HG03175 (cell line): ENCODE data around the gene CCDC80.
"Not testable (repeated sequence)": the region's sequence is repeated elsewhere in the genome, so short reads cannot be mapped to it uniquely, and the experiment has no call there.

Experiments
- ATAC-seq: cut with Tn5 transposase; IDR thresholded peaks from one replicate; pipeline ENCODE4 v1.9.1; 2021; ENCODE audit warnings: mild to moderate bottlenecking, moderate library complexity; ENCODE audit not compliant: unreplicated experiment

CCDC80 gene

DNA sequence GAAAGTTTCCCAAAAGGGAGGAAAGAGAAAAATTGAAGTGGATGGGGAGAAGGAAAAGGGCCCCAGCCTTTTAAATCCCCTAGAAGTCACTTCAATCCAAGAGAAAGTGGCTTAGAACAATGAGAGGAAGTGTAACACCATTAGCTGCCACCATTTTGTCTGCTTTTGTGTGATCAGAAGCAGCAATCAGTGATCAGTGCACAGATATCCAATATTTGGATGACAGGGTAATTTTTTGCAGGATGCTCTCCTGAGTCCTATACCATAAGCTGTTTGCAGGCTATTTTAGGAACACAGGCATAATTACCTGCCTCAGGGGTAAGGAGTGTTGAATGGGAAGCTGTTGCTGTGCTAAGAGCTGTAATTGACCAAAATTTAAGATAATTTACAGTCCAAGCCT is 47.7 kb downstream of the CCDC80 start:
- ATAC-seq, result no peak

DNA sequence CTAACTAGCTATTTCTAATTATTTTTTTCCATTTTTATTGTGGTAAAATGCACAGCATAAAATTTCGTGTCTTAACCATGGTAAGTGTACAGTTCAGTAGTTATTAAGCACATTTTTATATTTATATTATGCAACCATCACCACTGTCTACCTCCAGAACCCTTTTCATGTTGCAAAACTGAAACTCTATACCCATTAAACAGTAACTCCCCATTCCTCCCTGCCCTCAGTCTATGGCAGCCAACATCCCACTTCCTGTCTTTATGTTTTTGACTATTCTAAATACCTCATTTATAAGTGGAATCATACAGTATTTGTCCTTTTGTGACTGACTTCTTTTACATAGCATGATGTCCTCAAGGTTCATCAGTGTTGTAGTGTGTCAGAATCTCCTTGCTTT is 53.6 kb downstream of the CCDC80 start:
- ATAC-seq, result no peak

DNA sequence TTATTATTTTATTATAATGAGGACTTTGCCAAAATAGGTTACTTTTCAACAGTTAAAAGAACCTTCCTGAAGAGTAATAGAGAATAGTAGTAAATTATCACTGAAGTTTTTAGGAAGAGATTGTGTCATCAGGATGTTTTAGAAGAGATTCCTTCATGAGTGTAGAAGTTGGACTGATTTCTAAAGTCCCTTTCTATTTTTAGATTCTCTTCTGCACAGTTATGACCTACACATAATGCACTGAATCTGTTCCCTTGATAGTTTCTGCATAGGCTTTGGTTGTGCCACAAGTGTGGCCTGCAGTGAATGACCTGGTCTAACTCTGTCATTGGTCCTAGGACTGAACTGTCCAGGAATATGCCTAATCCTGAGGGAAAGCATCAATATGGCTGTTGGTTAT is 55.2 kb downstream of the CCDC80 start:
- no peak for ATAC-seq

DNA sequence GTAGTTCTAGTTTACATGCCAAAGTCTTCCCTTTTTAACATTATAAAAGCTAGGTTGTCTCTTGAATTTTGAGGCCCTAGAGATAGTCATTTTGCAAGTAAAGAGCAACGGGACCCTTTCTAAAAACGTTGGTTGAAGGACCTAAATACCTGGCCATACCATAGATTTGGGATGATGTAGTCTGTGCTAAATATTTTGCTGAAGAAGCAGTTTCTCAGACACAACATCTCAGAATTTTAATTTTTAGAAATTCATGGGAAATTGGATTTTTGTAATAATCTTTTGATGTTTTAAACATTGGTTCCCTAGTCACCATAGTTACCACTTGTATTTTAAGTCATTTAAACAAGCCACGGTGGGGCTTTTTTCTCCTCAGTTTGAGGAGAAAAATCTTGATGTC is 57.8 kb downstream of the CCDC80 start:
- no peak for ATAC-seq

DNA sequence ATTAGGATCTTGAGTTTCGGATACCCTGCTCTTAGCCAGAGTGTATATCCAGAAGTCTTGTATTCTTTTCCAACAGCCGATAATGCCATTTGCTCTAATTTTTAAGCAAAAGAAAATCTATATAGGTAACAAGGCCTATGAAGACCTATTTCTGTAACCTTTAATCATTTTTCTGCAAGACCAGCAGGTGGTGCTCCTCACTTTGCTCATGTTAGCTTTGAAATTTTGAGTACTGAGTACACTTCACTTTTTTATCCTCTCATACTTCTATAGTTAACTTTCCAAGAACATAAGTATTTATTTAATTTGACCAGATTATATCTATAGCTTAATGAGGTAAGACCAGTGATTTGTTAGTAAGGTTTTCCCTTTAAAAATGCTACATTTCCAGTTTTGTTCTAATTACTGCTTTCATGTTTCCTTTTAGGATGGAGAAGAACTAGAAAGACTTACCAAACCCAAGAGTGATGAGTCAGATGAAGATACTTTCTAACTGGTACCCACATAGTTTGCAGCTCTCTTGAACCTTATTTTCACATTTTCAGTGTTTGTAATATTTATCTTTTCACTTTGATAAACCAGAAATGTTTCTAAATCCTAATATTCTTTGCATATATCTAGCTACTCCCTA is 58.6 kb downstream of the CCDC80 start:
- peak; percentile 42 for ATAC-seq

DNA sequence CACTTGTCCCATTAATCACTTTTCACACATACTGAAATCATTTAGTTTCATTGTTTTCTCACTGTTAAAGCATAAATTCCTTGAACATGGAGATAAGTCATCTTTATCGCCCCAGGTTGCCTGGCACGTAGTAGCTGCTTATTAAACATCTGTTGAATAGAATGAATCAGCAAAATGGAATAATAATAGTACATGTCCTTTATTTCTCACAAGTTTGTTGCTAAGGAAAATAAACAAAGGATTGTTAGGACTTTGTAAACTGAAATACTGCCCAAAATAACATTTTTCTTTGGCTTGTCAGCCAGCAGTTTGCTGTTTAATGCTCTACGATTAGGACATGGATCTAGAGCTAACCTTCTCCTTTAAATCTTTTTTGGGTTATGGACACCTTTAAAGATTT is 61.2 kb downstream of the CCDC80 start:
- no peak for ATAC-seq

DNA sequence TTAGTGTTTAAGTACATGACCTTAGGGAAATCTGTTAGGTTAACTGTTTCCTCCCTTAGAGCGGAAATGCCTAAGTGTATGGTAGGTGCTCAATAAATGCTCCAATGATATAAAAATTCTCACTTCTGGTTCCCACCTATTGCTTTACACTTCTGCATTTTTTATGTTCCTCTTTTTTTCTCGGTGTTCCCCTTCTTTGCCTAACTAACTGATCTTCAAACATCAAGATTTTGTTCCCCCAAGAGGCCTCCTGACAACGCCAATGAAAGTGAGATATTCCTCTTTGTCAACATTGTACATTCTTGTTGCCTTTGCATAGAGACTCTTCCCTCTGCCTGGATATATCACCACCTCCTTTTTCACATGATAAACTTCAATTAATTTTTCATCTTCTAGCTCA is 61.7 kb downstream of the CCDC80 start:
- ATAC-seq, result no peak

DNA sequence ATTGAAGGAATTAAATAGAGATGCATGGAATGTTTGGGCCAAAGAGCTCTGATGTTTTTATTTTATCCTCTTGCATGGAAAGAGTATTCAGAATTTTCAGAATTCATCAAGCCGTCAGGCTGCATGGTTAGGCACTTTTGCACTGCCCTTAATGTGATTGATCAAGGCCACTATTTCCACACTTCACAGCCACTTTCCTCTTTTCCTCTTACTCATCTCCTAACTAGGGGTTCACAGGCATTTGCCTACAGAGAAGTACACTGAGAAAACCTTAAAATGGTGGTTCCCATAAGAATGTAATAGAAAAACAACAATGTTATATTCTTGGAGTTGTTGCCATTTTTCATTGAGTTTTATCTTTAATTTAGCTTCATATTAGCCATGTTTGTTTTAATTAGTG is 68.2 kb downstream of the CCDC80 start:
- ATAC-seq, result no peak

DNA sequence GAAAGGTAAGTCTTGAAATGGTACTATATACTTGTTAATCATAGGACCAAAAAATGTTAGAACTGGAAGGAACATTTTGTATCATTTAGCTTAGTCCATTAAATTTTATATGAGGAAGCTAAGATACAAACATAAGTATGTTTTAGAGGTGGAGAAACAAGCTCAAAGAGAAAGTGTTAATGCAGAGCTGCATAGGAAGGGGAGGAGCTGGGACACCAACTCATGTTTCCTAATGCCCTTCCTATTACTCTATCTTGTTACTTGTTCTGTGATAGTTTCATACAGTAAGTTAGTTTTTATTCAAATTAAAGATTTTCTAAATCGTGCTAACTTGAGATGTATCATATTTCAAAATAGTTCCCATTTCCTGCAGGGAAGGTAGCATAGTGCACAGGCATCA is 71.7 kb downstream of the CCDC80 start:
- ATAC-seq, result no peak

DNA sequence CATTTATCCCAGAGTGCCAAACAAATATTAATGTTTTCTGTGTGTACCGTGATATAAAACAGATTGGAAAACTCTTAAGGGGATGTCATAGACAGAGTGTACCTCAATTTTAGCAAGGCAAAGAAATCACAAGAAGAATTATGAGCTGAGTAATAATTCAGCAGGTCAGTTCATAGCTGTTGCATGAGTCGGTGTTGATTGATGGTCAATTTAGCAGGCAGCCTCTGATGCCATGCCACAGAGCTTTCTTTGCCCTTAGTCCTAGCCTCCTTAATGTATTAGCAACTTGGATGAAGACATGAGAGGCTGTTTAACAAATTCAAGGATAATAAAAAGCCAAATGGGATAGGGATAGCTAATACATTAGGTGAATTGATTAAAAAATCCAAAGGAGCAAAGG is 72.3 kb downstream of the CCDC80 start:
- no peak for ATAC-seq

DNA sequence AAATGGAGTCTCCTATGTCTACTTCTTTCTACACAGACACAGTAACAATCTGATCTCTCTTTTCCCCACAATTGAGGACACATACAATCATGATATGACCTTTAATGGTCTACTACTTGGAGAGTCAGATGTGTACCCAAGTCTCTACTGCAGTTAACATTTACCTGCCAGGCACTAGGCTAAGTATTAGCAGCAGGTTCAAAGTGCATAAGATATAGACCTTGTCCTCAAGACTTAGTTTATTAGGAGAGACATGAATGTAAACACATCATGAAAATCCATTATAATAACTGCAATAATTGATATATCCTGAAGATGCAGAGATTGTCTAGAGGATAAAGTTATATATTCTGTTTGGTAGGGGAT is 76.0 kb downstream of the CCDC80 start:
- no peak for ATAC-seq

DNA sequence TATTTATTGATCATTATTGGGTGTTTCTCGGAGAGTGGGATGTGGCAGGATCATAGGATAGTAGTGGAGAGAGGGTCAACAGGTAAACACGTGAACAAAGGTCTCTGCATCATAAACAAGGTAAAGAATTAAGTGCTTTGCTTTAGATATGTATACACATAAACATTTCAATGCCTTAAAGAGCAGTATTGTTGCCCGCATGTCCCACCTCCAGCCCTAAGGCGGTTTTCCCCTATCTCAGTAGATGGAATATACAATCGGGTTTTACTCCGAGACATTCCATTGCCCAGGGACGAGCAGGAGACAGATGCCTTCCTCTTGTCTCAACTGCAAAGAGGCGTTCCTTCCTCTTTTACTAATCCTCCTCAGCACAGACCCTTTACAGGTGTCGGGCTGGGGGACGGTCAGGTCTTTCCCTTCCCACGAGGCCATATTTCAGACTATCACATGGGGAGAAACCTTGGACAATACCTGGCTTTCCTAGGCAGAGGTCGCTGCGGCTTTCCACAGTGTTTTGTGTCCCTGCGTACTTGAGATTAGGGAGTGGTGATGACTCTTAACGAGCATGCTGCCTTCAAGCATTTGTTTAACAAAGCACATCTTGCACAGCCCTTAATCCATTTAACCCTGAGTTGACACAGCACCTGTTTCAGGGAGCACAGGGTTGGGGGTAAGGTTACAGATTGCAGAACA is 76.5 kb downstream of the CCDC80 start:
- ATAC-seq, result not testable (repeated sequence)

DNA sequence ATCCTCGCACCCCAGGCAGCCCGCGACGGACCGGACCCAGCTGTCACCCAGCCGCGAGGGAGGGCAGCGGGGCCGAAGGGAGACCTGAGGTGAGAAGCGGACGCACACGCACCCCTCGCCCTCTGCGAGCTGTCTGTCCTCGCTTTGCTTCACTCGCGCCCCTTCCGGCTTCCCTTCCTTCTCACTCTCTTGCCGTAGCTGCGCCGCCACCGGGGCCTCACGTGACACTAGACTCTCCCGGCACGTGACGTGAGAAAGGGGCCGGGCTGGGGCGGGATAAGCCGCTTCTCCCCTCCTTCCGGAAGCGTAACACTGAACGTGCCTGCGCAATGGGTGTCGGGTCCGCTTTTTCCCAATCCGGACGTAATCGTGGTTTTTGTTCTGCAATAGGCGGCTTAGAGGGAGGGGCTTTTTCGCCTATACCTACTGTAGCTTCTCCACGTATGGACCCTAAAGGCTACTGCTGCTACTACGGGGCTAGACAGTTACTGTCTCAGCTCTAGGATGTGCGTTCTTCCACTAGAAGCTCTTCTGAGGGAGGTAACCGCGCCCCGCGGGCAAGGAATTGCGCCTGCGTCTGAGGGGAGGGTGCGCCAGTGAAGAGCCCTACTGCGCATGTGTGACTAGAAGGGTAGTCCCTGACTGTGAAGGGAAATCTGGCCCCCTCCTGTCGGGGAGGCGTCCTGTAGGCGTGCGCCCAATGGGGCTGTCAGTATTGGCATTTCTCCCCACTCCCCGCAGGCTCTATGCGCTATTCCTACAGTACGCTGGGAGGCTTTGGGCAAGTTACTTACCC is 79.0 kb downstream of the CCDC80 start, which contains the start of the genes ATG3 and SLC35A5:
TSS of gene ATG3 (minus strand) at position 229 of the 796 bp plus-strand sequence. CDS start 434 bp downstream, outside the sequence.
TSS of gene SLC35A5 (plus strand) at position 312 of the 796 bp plus-strand sequence. CDS start 1,359 bp downstream, outside the sequence.
- ATAC-seq, result peak; percentile 82

DNA sequence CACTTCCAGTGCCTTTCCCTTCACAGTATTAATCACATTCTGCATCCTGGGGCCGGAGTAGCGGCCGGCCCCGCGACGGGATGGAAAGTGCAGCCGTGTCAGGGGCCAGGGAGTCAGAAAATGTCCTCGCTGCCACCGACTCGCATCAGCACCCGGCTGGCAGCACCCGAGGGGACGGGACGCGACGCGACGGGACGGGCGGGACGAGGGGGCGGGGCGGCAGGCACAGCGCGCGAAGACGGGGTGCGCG is 79.5 kb downstream of the CCDC80 start:
- peak; percentile 41 for ATAC-seq

DNA sequence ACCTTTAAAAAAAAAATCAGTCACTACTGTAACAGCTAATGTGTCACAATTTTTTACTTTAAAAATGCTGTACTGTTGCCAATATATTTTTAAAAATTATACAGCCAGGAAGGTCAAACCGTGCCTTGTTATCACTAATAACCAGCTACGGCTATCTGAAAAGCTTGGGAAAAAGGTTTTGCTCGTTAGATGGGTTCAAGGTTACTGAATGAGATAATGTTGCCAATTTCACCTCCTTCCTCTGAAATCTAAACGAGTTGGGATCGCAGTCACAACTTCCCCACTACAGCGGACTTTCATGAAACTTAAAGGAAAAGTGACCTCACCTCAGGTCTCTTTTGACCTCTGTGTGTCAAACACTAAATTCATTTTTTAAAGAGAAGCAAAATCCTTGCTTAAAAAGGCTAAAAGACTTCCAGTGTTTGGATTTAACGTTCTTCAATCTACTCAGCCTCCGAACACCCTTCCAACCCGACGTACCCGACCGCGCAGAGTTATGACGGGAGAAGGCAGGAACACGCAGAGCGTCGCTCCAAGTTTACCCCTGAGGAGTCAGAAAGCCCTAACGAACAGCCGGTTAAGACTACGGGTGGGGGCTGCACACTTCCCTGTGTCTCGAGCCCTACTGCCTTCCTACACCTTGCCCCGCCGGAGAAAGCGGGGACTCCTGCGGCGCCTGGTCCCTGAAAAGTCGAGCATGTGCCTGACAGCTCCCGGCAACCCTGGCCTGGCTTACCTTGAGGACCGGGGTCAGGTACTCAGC is 80.0 kb downstream of the CCDC80 start:
- peak; percentile 28 for ATAC-seq

DNA sequence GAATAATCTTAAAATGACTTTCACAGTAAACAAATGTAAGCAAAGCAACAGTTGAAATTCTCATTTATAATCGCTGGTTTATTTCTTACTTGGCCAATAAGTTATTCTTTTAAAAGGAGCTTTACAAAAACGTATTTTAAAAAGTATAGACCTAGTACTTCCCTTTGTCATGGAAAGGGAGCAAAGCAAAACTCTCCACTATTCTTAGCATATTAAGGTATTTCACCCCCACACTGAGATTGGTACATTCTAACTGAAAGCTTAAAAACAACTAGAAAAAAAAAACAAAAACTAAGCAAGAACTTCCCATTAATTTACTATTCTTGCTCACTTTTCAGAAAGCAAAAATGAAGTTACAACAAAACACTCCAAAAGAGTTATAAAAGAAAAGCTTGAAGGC is 80.6 kb downstream of the CCDC80 start:
- ATAC-seq, result no peak

DNA sequence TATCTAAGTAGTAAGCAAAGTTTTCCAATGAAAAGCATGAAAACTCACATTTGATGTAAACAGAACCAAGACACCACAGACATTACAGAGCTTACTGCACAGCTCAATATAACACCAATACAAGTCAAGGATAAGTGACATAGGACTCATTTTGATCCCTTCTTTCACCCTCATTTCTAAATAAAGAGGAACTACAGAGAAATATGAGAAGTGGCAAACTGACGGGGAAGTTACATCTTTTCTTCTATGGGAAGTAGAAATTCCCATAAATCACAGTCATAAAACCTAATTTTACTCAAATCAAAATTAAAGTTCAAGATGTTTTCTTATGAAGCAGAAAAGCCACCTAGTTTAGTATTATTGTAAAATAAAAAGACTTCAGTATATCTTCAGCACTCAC is 83.0 kb downstream of the CCDC80 start:
- no peak for ATAC-seq

DNA sequence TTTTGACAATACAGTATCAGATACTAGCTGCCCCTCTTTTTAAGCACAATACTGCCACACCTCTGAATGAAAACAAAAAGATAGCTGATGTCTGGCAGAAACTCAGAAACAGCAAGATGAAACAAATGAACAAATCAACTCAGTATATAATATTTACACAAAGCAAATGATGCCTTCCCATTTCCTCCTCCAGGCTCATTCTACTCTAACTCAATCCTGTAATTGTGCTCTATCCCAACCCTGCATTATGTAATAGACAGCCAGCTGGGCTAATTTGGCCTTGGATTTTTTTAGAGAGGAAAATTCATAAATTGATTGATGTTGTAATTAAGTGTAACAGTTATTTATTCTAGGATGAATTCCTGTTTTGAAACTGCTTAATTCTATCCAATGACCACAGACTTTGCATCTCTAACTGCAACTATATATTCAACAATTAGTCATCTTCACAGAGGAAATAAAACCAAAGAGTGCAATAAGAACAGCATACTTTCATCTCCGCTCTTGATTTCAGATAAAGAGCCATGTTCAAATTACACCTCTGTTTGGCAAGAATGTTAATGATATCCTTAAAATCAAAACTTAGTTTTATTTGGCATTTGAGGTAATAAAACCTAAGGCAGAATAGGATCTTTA is 85.3 kb downstream of the CCDC80 start:
- ATAC-seq, result no peak

DNA sequence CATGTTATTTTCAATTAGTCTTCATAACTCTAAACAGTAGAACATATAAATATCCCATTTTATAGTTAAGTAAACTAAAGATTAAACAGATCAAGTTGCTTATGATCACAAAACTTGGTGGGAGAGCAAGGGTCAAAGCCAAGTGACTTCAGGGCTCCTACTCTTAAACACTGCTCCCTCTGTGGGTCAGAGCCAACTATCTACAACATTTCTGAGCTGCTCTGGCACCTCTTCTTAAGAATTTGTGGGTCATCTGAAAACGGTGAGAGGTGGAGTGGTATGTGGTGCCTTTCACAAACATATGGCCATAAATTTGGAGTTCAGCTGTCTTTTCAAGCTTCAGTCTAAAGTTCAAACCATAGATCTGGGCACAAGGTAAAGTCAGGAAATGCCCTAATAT is 90.1 kb downstream of the CCDC80 start:
- no peak for ATAC-seq
